GM04504 (cell line): ENCODE data around the gene RGS19.
"Not testable (repeated sequence)": the region's sequence is repeated elsewhere in the genome, so short reads cannot be mapped to it uniquely, and the experiment has no call there.

Experiments
- DNase-seq: peaks from one replicate; pipeline ENCODE4 v3.0.0-alpha.2; 2012; ENCODE audit warnings: low read depth

The RGS19 gene

DNA sequence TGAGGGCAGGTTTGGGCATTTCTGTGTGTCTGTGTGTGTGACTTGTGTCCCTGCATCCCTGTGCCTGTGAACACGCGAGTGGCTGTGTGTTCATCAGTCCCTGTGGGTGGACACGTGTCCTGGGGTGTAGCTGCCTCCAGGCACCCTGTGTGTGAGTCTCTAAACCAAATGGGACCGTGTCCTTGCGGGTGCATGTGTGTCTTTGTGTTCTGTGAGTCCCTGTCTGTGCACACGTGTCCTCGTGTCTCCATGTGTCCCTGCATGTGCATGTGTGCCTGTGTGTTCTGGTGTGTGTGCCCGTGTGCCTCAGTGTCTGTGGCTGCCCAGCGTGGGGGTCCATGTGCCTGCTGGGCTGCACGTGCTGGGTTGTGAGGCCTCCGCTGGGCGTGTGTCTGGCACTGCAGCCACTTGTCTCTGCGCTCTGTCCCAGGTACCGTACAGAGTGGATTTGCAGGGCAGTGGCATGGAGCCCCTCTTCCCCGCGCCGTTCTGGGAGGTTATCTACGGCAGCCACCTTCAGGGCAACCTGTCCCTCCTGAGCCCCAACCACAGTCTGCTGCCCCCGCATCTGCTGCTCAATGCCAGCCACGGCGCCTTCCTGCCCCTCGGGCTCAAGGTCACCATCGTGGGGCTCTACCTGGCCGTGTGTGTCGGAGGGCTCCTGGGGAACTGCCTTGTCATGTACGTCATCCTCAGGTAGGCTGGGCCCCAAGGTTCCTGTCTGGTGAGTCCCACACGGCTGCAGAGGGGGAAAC is 13.1 kb upstream of the RGS19 start:
- no peak for DNase-seq

GRCh38 chr20:64091770-64092169 is 12.5 kb upstream of the RGS19 start:
- DNase-seq, result no peak

- DNase-seq, result no peak
Measured at GRCh38 chr20:64091340-64091739, 12.0 kb upstream of the RGS19 start.

- DNase-seq, result no peak
Measured at GRCh38 chr20:64090165-64090564, 10.8 kb upstream of the RGS19 start.

DNA sequence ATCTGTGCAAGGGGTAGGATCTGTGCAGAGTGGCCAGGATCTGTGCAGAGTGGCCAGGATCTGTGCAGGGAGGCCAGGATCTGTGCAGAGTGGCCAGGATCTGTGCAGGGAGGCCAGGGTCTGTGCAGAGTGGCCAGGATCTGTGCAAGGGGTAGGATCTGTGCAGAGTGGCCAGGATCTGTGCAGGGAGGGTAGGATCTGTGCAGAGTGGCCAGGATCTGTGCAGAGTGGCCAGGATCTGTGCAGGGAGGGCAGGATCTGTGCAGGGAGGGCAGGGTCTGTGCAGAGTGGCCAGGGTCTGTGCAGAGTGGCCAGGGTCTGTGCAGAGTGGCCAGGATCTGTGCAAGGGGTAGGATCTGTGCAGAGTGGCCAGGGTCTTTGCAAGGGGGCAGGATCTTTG is 9.3 kb upstream of the RGS19 start:
- not testable (repeated sequence) for DNase-seq

- DNase-seq, result not testable (repeated sequence)
Measured at GRCh38 chr20:64087226-64087825, 8.0 kb upstream of the RGS19 start.

DNA sequence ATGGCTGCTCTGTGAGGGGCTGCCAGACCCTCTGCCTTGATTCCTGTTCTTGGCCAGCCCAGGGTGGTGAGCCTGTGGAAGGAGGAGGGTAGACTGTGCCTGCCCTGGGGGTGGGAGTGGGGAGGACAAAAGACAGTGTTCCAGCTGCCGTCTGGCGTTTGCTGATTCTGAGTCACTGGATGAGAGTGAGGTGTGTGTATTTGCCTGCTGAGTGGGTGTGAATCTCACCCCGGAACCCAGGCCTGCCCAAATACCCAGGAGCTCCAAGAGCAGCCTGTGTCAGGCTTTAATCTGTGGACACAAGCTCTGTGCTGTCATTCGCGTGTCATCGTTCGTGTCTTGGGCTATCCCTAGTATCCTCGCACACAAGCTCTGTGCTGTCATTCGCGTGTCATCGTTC is 7.5 kb upstream of the RGS19 start:
- DNase-seq, result no peak

DNA sequence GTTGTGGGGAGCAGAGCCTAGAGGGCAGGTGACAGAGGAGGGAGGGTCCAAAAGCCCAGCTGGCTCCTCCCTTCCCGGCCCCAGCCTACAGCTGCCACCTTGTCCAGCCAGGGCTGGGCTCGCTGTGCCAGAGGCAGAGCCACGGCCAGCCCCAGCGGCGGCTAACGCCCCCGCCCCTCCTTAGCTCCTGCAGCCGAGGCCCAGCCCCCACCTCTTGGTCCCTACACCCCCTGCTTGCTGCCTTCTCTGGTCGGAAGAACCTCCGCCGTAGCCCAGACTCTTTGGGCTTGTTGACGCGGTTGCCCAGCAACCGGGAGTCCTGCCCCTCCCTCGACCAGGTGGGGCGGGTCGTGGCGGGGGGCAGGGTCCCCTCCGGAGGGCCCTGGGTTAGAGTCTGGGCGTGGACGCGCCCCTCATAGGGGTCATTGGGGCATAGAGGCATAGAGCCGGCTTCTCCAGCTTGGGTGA is 5.4 kb upstream of the RGS19 start:
- no peak for DNase-seq

- DNase-seq, result no peak
Measured at GRCh38 chr20:64083804-64084684, 4.7 kb upstream of the RGS19 start, which contains the start of gene LKAAEAR1. LKAAEAR1 (minus strand) TSS chr20:64084398; CDS start chr20:64084219, 179 bp downstream.

DNA sequence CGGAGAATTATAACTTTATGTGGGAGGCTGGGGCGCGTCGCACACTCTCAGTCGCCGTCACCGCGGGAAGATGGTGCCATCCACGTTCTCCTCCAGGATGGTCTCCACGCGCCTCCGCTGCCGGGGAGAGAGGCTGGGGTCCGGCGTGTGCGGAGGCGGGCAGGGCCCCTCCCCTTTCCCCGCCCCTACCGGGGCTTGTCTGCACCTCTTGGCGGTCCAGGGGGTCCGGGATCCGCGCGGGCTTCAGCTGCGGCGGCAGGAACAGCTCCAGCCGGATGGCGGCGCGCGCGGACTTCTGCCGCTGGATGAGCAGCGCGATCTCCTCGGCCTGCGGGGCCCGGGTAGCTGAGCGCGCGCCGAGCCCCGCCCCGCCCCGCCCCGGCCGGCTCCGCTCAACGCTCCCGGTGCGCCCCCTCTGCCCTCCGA is 4.1 kb upstream of the RGS19 start:
- DNase-seq, result no peak

DNA sequence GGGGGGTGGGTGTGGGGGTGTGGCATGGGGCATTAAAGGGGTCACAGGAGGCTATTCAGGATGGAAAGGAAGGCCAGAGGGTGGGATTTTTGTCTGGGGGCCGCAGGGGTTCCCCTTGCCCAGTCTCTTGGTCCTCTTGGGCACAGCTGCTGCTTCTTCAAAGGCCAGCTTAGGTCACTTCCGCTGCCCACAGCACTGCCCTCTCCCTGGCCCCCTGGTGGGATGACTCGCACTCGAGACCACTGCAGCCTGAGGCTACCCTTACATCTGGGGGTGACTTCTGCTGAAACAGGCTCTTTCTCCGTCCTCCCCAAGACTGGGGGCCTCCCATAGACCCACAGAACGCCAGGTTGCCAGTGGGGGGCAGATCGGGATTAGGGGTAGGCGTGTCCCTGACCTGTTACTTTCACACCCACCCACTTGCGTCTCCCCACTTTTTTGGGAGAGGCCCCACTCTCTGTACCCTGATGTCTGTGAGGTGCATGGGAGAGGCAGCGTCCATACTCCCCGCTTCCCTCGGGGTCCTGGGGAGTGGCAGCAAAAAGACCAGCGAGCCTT is 3.6 kb upstream of the RGS19 start:
- no peak for DNase-seq

DNA sequence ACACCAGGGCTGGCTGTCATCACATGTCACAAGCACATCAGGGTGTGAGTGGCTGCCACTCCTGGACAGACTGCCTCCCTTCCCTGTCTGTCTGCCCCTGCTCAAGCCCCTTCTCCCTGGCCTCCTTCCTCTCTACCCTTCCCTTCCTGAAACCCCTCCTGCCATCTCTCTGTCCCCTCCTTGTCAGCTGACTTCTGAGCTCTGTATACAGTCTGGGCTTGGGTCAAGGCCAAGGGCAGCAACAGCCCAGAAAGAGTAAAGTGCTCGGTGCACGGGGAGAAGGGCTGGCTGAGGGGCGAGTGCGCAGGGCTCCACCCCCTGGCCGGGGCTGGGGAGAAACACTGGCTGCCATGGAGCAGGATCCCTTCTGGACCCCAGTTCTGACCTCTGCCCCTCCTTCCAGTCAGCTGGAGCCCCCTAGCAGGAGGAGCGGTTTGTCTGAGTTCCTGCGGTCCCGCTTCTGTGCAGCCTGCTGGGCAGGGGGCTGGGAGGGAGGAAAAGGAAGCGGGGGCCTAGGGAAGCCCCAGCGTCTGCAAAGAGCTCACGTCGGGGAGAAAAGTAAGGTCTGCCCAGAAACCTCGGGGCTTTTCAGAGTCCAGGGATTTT is 2.9 kb upstream of the RGS19 start:
- DNase-seq, result no peak

- no peak for DNase-seq
Measured at GRCh38 chr20:64081624-64081964, 2.3 kb upstream of the RGS19 start.

DNA sequence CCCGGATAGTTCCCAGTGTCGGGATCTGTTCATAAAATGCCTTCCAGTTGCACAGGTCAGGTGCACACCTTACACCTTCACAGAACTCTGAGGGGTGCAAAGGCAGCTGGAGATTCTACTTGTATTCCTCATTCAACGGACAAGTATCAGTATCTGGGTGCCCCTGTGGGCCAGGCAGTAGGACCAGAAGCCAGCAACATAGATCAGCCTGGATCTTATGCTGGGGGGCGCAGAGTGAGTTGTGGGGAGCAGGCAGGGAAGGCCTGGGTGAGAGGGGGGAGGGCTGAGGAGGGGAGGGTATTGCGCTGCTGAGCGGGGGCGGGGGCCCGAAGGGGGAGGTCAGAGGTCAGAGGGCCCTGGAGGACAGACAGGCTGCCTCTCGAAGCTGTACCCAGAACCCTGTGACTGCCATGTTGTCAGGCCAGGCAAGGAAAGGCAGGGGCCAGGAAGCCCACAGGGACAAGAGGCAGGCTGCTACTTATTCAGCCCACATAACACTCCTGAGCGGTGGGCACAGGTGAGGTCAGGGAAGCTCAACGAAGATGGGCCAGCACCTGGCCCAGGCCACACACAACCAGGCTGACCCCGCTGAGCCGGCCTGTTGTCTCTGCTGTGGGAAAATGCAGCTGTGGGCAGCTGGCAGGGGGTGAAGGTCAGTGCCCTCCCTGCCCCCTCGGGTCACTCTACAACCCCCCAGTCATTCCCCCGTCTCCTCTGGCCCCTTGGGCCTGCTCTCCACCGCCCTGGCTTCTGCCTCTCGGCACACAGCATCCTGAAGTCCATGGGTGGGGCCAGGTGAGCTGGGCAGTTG is 1.7 kb upstream of the RGS19 start:
- DNase-seq, result no peak

DNA sequence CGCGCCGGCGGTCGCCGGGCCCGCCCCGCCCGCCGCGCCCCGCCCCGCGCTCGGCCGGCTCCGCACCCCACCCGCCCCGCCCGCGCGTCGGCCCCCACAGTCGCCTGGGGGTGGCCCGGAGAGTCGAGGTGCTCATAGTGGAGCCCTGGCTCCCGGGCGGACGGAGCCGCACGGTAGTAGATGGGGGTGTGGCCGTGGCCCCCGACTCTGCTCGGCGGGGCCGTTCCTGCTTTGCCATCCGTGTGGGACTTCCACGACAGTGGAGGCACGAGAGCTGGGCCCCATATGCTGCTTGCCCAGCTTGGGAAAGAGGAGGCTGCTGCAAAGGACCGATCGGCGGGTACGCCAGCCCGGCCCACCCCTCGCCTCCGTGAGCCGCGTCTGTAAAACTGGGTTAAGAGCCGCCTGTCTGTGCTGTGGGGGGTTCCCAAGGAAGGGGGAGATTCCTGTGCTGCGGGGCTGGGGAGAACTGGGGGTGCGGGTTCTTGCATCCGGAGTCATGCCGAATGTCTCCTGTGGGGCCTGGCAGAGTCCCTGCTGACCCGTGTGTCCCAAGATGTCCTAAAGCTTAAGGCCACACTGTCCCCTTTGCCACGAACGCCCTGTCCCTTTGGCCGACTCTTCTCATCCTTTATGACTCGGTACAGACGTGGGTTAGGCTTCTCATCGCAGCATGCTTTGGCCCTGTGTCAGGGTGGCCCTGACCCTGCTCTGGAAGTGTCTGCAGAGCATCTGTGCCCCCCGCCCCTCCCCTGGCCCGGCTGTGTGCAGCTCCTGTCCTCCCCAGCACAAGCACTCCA is 895 bp upstream of the RGS19 start, which contains the start of gene OPRL1:
OPRL1 (plus strand) TSS at position 70 of the 800 bp plus-strand sequence. CDS start 12,639 bp downstream, outside the sequence.
- DNase-seq, result no peak

GRCh38 chr20:64078934-64079272 is 415 bp downstream of the RGS19 start:
- DNase-seq, result no peak

GRCh38 chr20:64077876-64078551 is 1.3 kb downstream of the RGS19 start:
- no peak for DNase-seq

GRCh38 chr20:64077541-64077875 is 1.8 kb downstream of the RGS19 start:
- DNase-seq, result no peak

DNA sequence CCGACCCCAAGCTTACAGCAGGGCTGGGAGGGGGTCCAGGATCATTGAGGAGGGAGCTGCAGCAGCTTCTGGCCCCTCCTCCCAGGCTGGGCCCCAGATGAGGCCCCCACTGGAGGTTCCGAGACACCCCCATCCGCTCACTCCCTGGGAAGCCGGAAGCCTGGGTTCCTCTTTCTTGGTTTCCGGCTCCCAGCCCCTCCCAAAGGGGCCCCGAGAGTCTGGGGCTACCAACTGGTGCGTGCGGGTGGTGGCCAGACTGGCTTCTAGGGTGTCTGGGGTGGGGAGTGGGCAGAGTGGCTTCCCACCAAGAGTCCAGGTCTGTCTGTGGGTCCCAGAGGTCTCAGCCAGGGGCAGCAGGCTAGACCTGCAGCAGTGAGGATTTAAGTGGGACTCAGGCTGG is 2.2 kb downstream of the RGS19 start:
- DNase-seq, result no peak
